Measurements from ENCODE around the gene GOLGA5. TPM values are rescaled to one million over a fixed set of nuclear protein-coding genes. Genes with fewer than 3 reads are reported as not detected.

Gene GOLGA5
- total and polyA plus RNA-seq, 8 donors = 35.7 to 39.9 (median 36.9) TPM

- Histone ChIP-seq H3K36me3 (no peaks in the 10 kb centered on the region), H3K4me1 (no peaks in the 10 kb centered on the region), H3K27ac (no peak overlapping the region), H3K9me3 (peaks cover 0 to 4% of the 10 kb centered on the region in 2 donors), H3K27me3 (no peaks in the 10 kb centered on the region), H3K4me3 (no peak overlapping the region)
- DNase-seq (no peak), ATAC-seq (no peak)
- no peak for TF ChIP-seq CTCF (IDR thresholded peaks at IDR 0.05)
- intact Hi-C loops (cut with DNase I) = no loop called here
Measured at GRCh38 chr14:92863286-92864080, 69.4 kb downstream of the GOLGA5 start.

- Histone ChIP-seq H3K4me1 (no peaks in the 10 kb centered on the region), H3K4me3 (no peak overlapping the region), H3K36me3 (no peaks in the 10 kb centered on the region), H3K27me3 (no peaks in the 10 kb centered on the region), H3K9me3 (peaks cover 0 to 4% of the 10 kb centered on the region in 2 donors), H3K27ac (no peak overlapping the region)
- intact Hi-C loops (cut with DNase I) = no loop called here
- DNase-seq = no peak
- no peak for ATAC-seq
- no peak for TF ChIP-seq CTCF (IDR thresholded peaks at IDR 0.05)
Measured at GRCh38 chr14:92865674-92866073, 71.6 kb downstream of the GOLGA5 start.

- DNase-seq = no peak
- no peak for ATAC-seq
- Histone ChIP-seq H3K27ac (no peak overlapping the region), H3K36me3 (no peaks in the 10 kb centered on the region), H3K4me3 (no peak overlapping the region), H3K4me1 (no peaks in the 10 kb centered on the region), H3K27me3 (no peaks in the 10 kb centered on the region), H3K9me3 (peaks cover 0 to 4% of the 10 kb centered on the region in 2 donors)
- TF ChIP-seq CTCF (IDR thresholded peaks at IDR 0.05) = no peak
- intact Hi-C loops (cut with DNase I) = no loop called here
Measured at GRCh38 chr14:92866181-92866752, 72.2 kb downstream of the GOLGA5 start.

- Histone ChIP-seq H3K36me3 (no peaks in the 10 kb centered on the region), H3K27me3 (no peaks in the 10 kb centered on the region), H3K27ac (no peak overlapping the region), H3K9me3 (peaks cover 0 to 4% of the 10 kb centered on the region in 2 donors), H3K4me1 (no peaks in the 10 kb centered on the region), H3K4me3 (no peak overlapping the region)
- no peak for TF ChIP-seq CTCF (IDR thresholded peaks at IDR 0.05)
- intact Hi-C loops (cut with DNase I) = no loop called here
- ATAC-seq (no peak), DNase-seq (no peak)
Measured at GRCh38 chr14:92866901-92867865, 73.1 kb downstream of the GOLGA5 start.

Measured in left lung (tissue), 10 donors.